Measurements from ENCODE around the gene TRIOBP.

Gene TRIOBP

DNA sequence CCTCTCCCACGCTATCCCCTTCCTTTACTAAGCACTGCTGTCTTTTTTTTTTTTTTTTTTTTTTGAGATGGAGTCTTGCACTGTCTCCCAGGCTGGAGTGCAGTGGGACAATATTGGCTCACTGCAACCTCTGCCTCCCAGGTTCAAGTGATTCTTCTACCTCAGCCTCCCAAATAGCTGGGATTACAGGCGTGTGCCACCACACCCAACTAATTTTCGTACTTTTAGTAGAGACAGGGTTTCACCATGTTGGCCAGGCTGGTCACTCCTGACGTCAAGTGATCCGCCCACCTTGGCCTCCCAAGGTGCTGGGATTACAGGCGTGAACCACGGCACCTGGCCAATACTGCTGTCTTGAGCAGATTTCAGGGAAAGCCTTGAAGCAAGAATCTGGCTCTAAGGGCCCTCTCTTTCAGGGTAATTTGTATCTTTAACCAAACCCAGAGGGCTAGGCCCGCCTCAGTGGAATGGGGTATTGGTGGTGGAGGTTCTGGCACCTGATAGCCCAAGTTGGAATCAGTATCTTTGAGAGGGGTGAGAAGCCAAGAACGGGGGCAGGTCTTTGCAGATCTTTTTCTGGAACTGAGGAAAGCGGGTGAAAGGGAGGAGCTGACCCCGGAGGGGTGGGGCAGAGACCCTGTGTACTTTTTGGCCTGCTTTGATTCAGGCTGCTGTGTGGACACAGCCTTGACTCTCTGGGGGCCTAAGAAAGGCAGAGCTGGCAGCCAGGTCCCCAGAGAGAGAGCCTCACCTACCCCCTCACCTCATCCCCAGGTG, 37.0 kb downstream of the TRIOBP start:
- no peak for DNase-seq

DNA sequence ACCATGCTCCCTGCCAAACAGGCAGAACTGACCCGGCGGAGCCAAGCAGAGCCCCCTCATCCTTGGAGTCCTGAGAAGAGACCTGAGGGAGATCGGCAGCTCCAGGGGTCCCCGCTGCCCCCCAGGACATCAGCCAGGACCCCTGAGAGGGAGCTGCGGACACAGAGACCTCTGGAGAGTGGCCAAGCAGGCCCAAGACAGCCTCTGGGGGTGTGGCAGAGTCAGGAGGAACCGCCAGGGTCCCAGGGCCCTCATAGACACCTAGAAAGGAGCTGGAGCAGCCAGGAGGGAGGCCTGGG, 37.5 kb downstream of the TRIOBP start:
- no peak for DNase-seq

DNA sequence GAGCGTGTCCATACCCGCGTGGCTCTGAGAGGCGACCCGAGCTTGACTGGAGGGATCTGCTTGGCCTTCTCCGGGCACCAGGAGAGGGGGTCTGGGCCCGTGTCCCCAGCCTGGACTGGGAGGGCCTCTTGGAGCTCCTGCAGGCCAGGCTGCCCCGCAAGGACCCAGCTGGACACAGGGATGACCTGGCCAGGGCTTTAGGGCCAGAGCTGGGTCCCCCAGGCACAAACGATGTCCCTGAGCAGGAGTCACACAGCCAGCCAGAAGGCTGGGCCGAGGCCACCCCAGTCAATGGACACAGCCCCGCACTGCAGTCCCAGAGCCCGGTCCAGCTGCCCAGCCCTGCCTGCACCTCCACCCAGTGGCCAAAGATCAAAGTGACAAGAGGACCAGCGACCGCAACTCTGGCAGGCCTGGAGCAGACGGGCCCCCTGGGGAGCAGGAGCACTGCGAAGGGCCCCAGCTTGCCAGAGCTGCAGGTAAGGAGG, 38.2 kb downstream of the TRIOBP start:
- DNase-seq = no peak

DNA sequence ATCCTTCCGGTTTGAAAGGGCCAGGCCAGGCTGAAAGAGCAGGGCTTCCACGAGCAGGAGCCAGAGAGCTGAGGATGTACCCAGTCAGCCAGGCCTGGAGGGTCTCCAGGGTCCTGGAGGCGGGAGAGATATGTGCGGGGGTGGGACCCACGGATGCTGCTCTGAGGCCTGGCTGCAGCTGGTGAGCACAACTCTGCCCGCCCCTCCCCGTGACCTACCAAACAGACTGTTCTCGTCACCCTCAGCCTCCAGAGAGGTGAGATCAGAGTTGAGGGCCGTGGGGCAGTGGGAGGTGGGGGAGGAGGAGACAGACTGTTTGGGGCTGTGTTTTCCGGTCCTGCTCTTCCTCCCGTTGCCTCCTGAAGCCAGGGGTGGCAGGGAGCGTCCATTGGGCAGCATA, 42.2 kb downstream of the TRIOBP start:
- no peak for DNase-seq

DNA sequence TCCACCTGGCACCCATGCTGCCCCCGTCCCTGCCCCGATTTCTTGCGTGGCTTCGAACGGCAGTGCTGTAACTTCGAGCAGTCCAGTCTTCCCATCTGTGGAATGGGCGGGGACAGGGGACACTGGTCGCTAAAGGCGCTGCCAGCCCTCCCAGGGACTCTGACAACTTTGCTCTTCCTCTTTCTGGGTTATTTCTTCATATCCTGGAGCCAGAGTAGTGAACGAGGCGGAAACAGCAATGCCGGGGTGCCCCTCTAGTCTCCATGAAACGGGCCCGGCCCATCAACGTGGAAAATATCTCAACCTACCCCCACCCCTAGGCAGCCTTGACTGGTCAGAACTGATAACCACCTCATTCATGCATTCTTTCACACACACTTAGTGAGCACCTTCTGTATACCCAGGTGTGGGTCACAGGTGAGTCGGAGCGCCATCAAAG, 42.8 kb downstream of the TRIOBP start:
- DNase-seq = no peak

DNA sequence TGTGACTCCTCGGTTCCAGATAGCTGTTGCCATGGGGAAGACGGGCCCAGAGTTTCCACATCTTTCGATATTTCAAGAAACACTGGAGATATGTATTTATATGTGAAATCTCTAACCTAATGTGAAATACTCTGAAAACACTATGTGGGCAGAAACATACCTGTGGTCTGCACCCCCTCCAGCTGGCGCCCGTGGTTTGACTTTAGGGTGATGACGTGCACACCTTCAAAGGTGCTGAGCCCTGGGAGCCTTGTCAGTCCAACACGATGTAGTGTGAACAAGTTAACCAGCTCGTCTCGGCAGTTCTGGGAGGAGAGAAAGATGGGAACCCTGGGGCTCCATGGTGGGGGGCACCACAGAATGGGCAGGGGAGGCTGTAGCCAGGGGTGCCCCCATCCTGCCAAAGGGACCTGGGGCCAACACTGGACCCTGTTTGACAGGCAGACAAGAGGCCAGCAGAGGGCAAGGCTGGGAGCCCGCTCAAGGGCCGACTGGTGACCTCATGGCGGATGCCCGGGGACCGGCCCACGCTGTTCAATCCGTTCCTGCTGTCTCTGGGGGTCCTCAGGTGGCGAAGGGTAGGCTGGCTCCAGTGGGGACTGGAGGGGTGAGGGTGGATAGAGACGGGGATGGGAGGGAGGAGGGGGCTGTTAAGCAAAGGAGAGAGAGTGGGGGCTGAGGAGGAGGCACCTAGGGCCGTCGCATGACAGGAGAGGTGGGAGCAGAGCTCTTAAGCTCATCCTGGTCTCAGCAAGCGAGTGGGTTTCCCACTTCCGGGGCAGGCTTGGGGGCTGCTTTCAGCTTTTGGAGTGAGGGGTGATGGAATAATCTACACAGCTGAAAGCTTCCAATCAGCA, 43.8 kb downstream of the TRIOBP start:
- DNase-seq = no peak

DNA sequence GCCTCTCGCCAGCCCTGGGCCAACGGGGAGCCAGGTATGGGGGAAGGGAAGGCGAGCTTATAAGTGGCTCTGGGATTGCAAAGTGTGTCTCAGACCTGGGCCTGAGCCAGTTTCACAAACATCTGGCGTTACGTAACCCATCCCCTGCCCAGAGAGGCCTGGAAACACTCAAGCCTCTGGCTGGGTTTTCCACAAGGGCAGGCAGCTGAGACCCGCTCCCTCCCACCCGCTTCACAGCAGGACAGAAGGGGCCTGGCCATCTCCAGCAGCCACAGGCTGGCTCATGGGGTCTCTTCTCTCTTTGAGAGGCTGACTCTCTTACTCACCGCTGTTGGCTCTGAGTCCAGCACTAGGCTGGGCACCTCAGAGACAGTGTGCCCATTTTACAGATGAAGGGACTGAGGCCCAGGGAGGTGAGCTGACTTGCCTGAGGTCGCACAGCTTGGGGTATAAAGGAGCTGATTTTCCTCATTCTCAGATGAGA, 44.5 kb downstream of the TRIOBP start:
- DNase-seq = no peak

DNA sequence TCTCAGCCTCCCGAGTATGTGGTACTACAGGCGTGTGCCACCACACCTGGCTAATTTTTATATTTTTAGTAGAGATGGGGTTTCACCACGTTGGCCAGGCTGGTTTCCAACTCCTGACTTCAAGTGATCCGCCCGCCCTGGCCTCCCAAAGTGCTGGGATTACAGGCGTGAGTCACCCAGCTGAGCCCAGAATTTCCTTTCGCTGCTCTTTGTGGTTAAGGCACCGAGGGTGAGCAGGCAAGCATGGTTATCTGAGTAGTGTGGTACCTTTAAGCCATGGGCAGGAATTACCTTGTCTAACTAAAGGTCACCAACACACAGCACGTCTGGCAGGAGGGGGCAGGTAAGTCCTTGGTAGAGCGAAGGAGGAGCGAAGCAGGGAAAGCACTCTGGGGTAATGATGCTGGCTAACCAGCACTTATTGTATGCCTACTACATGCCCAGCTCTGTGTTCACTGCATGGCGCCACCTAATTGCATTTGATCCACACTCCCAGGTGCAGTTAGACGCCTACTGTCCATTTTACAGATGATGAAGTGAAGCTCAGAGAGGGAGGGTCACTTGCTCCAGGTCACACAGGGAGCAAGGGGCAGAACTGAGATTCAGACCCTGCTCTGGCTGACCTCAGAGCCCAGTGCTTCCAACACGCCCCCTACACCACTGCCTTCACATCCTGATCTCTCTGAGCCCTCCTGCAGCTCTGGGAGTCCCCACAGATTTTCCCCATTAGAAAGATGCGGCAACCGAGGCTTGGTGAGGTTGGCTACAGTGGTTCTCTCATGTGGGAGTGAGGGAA, 45.7 kb downstream of the TRIOBP start:
- DNase-seq = no peak

DNA sequence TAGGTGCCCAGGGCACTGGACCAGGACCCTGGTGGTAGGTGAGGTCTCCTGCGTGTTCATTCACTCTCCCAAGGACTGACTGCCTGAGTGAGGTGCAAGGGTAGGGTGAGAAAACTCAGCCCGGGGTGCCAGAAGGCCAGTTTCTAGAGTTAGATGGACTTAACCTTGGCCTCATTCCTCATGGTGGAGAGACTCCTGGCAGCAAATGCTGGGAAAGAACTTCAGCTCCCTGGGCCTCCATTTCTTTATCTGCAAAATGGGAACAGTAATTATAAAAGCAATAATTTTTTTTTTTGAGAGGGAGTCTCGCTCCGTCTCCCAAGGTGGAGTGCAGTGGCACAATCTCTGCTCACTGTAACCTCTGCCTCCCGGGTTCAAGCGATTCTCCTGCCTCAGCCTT, 47.7 kb downstream of the TRIOBP start:
- DNase-seq = no peak

DNA sequence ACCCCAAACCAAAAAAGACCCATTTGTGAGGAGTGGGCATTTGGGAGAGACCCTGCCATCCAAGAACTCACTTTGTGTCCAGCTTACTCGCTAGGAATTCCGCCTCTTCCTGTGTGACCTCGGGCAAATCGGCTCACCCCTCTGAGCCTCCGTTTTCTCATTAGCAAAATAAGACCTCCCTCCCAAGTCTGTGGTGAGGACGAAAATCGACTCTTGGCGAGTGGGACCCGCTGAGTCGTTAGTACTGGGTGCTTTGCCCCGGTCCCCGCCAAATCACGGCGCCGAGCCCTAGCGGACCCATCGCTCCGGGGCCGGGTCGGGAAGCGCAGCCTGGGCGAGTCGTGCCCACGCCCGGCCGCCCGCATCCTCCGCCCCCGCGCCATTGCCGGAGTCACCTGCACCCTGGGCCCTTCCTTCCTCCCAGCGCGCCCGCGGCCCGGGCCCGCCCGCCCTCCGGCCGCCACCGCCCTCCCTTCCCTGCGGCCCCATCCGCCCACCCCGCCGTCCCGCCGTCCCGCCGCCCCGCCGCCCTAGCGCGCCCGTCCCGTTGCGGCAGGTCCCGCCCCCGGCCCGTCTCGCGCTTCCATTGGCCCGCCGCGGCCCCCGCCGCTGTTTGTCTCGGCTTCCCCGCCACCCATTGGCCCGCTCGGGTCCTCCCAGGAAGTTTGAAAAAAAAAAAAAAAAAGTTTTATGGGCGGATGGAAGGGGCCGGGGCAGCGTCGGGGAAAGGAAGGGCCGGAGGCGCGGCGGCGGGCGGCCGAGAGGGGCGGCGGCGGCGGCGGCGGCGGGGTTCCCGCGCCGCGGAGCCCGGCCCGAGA, 48.9 kb downstream of the TRIOBP start:
- peak; percentile 46 to 84 for DNase-seq

DNA sequence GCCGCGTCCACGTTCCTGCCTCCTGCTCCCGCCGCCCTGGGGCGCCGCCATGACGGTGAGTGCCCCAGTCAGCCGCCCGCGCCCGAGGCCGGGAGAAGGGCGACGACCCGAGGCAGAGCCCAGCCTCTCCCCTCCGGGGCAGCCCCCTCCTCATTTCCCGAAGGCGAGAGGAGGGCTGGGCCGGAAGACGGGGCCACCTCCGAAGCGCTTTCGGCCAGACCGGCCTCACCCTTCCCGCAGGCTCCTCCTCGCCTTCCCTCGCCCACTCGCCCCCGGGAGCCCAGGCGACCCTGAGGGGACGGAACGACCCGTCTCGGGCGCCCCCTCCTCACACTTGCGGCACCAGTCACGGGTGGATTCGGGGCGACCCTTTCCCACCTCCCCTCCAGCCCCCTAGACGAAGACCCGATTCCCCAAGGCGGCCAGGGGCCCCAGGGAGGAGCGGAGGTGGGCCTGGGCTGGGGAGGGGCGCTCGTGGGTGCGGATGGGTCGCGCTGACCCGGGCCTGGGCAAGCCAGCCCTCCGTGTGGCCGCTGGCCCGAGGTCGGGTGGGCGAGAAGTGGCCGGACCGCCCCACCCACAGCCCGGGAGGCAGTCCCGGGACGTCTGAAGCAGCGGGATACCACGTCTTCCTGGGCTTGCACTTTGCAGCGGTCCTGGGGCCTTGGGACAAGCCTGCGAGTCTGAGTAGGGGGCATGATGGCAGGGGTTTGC, 49.7 kb downstream of the TRIOBP start:
- no peak for DNase-seq

DNA sequence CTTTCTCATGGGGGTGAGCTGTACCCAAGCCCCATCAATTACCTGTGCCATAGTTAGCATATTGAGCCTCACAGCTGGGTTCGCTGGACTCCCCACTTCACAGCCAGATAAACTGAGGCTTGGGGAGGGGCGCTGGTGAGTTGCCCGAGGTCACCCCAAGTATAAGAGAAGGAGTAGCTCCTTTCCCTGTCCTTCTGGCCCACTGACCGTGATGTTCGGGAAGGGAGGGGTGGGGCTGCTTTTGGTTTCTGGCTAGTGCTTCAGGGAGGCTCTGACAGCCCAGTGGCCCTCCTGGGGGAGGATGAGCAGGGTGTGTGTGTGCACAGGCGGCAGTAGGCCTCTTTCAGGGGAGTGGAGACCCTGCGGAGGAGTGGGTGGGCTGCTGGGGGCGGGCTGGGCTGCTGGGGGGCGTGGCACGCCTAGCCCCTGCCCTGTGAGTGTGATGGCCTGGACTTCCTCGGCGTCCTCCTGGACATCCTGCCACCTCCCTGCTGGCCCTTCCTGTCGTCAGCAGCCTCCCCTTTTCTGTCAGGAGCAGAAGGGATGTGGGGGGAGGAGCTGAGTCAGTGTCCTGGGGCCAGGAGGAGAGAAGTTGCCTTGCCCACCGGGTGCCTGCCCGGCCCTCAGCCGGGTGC, 50.3 kb downstream of the TRIOBP start:
- DNase-seq = no peak

DNA sequence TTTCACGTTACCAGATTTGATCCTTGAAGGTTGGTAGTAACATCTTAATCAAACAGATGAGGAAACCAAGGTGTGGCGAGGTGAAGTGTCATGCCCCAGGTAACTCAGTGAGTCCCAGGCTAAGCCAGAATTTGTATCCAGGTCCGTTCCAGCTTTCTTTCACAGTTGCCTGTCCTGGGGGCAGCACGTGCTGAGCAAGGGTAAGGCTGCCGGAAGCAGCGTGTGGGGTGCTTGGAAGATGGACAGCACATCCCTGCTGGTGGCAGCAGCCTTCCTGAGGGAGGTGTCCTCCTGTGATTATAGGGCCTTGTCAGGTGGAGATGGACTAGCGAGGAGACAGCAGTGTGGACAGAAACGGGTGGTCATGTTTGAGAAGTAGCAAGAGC, 50.9 kb downstream of the TRIOBP start:
- DNase-seq = no peak

DNA sequence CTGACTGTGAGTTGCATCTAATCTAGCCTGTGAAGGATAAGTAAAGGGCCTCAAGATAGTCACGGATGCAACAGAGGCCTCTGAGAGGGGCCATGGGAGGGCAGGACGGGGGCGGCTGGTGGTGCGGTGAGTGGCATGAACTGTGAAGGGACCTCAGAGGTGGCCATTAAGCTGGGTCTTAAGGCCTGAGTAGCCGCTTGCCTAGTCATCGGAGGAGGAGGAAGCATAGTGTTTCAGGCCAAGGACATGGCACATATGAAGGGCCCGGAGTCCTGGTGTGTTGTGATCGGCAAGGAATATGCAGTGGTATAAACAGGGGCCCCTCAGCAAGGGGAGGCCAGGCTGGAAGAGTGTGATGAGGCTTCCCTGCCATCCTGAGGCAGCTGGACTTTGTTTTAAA, 51.8 kb downstream of the TRIOBP start:
- no peak for DNase-seq

DNA sequence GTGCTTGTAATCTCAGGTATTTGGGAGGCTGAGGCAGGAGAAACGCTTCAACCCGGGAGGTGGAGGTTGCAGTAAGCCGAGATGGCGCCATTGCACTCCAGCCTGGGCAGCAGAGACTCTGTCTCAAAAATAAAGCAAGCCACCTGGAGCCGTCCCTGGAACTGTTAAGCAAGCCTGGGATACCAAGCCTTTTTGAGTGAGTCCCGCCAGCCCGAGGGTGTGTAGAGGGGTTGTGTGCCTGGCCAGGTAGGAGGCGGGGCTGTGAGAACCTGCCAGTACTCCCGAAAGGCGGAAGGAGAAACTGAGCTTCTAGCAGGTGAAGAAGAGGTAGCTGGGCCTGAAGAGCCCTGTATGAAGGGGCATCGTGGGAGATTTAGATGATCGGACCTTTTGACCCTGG, 52.4 kb downstream of the TRIOBP start:
- DNase-seq = no peak

DNA sequence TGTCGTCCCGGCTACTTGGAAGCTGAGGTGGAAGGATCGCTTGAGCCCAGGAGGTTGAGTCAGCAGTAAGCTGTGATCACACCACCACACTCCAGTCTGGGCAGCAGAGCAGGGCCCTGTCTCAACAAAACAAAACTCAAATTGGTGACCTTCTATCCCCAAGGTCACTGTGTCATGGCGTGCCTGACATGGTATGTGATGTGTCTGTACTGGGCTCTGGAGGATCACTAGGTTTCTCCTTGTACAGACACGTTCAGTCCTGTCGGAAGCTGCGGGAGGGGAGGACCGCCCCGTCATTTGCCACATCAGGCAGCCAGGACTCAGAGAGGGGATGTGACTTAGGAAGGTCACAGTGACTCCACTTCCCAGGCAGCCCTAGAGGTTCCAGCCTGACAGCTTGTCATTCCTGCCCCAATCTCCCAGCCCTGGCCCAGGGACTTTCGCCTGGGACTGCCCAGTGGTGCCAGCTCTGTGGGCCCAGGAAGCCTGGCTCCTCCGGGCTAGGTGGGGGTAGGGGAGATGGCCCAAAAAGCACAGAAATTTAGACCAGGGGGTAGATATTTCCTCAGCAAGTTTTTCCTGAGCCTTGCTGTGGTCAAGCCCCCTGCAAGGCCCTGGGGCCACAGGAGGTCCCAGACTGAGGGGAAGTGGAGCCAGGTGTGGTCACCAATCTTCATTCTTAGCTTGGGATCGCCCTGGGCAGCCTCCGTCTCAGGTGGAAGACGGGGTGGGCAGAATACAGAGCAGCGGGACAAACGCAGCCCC, 53.2 kb downstream of the TRIOBP start:
- DNase-seq = no peak

DNA sequence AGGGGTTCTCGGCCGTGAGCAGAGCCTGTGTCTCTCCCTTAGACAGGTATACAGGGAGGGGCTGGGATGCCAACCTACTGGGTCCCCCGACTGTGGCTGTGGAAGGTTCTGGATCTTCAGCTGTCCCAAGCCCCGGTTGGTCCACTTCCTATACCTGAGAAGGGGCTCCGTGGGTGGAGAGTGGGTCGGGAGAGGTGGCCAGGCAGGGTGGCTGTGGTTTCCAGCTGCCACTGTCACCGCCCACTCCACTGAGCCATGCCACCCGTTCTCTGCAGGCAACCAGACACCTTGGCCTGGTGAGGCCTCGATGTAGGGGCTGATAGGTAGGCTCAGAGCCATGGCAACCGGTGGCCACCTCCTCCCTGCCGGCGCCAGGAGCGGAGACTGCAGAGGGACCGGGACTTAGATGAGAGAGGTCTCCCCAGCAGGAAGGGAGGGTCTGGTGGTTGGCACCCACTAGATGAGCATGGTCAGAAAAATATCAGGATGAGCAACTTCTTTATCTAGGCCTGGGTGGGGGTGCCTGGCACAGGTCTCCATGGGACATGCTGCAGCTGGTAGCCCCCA, 53.8 kb downstream of the TRIOBP start:
- no peak for DNase-seq

DNA sequence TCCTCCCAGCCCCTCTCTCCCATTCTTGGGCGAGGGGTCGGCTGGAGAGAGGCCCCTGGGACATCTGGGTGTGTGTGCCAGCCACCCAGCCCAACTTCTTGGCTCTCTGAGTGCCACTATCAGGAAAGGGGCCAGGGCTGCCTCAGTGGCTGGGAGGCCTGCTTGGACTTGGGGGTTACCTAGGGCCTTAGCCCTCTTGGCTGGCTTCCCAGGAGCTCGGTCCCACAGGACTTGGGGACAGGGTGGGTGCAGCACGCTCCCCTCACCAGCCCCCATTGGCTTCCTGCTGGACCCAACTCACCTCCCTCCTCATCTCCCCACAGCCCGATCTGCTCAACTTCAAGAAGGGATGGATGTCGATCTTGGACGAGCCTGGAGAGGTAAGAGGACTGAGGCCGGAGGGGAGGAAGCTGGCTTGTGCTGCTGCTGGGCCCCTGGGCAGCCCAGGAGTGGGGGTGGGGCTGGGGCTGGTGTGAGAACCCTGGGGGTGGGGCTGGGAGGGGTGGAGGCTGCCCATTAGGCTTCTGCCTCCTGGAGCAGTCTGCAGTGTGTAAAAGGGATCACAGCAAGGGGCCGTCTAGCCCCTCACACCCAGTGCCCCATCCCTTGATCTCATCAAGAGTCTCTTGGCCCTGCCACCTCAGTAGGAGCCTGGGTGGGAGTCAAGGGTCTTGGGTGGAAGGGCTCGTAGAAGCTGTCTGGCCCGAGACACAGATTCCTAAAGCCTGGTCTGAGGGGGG, 54.8 kb downstream of the TRIOBP start:
- DNase-seq = no peak

Data from NCI-H446 (cell line).